Activated T-cell treated with anti-CD3 and anti-CD28 coated beads, Interleukin-2, amount 50 U/mL, for 24 hours (primary cell): Measurements from ENCODE around the gene AMN1.
"Not testable (repeated sequence)": the region's sequence is repeated elsewhere in the genome, so short reads cannot be mapped to it uniquely, and the experiment has no call there.

ENCODE experiments used
- DNase-seq: peaks from one replicate; pipeline ENCODE4 v3.0.0-alpha.2; 2020
- H3K27ac Mint-ChIP-seq: 2 replicates; pipeline ENCODE4 v1.8.0; 2020; ENCODE audit warnings: mild to moderate bottlenecking, mixed read lengths
- H3K27me3 Mint-ChIP-seq: 2 replicates; pipeline ENCODE4 v1.8.0; 2020; ENCODE audit warnings: mixed read lengths
- H3K36me3 Mint-ChIP-seq: 2 replicates; pipeline ENCODE4 v1.8.0; 2020; ENCODE audit warnings: low read depth, mixed read lengths
- H3K4me1 Mint-ChIP-seq: 2 replicates; pipeline ENCODE4 v1.8.0; 2020; ENCODE audit warnings: low read depth, mixed read lengths
- H3K4me3 Mint-ChIP-seq: 2 replicates; pipeline ENCODE4 v1.8.0; 2020; ENCODE audit warnings: mild to moderate bottlenecking, moderate library complexity, mixed read lengths
- H3K9me3 Mint-ChIP-seq: 2 replicates; pipeline ENCODE4 v1.8.0; 2020; ENCODE audit warnings: mixed read lengths

The AMN1 gene

GRCh38 chr12:31672521-31672920, 56.3 kb downstream of the AMN1 start:
- Mint-ChIP-seq H3K4me3 (no peak overlapping the region), H3K36me3 (peaks cover 42% of the 10 kb centered on the region), H3K4me1 (no peaks in the 10 kb centered on the region), H3K27me3 (no peaks in the 10 kb centered on the region), H3K27ac (no peak overlapping the region), H3K9me3 (peaks cover 10% of the 10 kb centered on the region)
- DNase-seq: no peak

GRCh38 chr12:31669582-31669981, 59.2 kb downstream of the AMN1 start:
- H3K27ac Mint-ChIP-seq, H3K27me3 Mint-ChIP-seq, H3K4me3 Mint-ChIP-seq, DNase-seq, H3K4me1 Mint-ChIP-seq: not testable (repeated sequence)
- peaks cover 14% of the 10 kb centered on the region for H3K9me3 Mint-ChIP-seq
- H3K36me3 Mint-ChIP-seq: peaks cover 38% of the 10 kb centered on the region

DNA sequence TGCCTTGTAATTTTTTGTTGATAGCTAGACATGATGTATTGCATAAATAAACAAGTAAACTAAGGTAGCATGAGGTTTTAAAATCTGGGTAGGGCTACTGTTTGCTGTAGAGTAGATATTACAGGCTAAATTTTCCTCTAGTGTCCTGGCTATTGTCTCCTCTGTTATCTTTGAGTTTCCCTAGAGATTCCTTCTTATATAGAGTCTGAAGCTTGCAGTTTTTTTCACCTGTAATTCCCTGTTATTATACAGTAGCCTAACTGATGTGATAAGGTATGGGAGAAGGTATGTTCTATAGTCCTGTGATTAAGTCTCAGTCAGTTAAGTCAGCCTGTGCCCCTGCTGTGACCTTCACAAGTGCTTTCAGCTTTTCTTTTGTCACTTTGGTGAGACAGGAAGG, 59.8 kb downstream of the AMN1 start:
- Mint-ChIP-seq H3K36me3 (peaks cover 35% of the 10 kb centered on the region), H3K4me1 (no peaks in the 10 kb centered on the region), H3K9me3 (peaks cover 14% of the 10 kb centered on the region), H3K27me3 (no peaks in the 10 kb centered on the region), H3K4me3 (no peak overlapping the region), H3K27ac (no peak overlapping the region)
- no peak for DNase-seq

- H3K36me3 Mint-ChIP-seq: peaks cover 9% of the 10 kb centered on the region
- H3K9me3 Mint-ChIP-seq: peaks cover 8% of the 10 kb centered on the region
- H3K27ac Mint-ChIP-seq: no peak overlapping the region
- no peak for DNase-seq
- no peak overlapping the region for H3K4me3 Mint-ChIP-seq
- peaks cover 9% of the 10 kb centered on the region for H3K4me1 Mint-ChIP-seq
- H3K27me3 Mint-ChIP-seq: no peaks in the 10 kb centered on the region
Measured at GRCh38 chr12:31664038-31664437, 64.8 kb downstream of the AMN1 start.

DNA sequence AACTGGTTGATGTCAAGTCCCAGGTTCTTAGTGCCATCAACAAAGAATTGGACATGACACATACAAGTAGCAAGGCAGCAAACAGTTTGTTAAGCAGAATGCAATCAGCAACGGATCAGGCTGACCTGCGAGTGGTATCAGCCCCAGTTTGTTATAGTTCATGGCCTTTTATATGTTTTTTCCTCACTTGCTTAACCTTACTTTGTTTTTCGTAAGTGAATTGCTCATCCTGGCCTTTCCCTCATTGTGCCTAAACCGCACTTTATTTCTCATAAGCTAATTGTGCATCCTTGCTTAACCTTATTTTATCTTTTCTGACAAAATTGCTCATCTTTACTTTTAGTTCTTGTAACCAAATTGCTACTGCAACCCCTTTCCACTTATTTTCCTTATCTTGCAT, 65.2 kb downstream of the AMN1 start:
- Mint-ChIP-seq H3K9me3 (peaks cover 4% of the 10 kb centered on the region), H3K4me3 (no peak overlapping the region), H3K36me3 (peaks cover 4% of the 10 kb centered on the region), H3K4me1 (peaks cover 10% of the 10 kb centered on the region), H3K27ac (no peak overlapping the region), H3K27me3 (no peaks in the 10 kb centered on the region)
- no peak for DNase-seq

- H3K4me1 Mint-ChIP-seq: peaks cover 15% of the 10 kb centered on the region
- no peak overlapping the region for H3K4me3 Mint-ChIP-seq
- no peaks in the 10 kb centered on the region for H3K27me3 Mint-ChIP-seq
- peaks cover 4% of the 10 kb centered on the region for H3K9me3 Mint-ChIP-seq
- no peak for DNase-seq
- peaks cover 2% of the 10 kb centered on the region for H3K36me3 Mint-ChIP-seq
- H3K27ac Mint-ChIP-seq: no peak overlapping the region
Measured at GRCh38 chr12:31662176-31662849, 66.5 kb downstream of the AMN1 start.

GRCh38 chr12:31659087-31659942, 69.5 kb downstream of the AMN1 start, which contains the start of gene ETFBKMT:
ETFBKMT (plus strand) TSS chr12:31659688; CDS start chr12:31661954, 2,266 bp downstream.
- H3K27ac Mint-ChIP-seq: peak within 1 kb of the TSS; percentile 98
- peaks cover 2% of the 10 kb centered on the region for H3K36me3 Mint-ChIP-seq
- no peaks in the 10 kb centered on the region for H3K27me3 Mint-ChIP-seq

DNA sequence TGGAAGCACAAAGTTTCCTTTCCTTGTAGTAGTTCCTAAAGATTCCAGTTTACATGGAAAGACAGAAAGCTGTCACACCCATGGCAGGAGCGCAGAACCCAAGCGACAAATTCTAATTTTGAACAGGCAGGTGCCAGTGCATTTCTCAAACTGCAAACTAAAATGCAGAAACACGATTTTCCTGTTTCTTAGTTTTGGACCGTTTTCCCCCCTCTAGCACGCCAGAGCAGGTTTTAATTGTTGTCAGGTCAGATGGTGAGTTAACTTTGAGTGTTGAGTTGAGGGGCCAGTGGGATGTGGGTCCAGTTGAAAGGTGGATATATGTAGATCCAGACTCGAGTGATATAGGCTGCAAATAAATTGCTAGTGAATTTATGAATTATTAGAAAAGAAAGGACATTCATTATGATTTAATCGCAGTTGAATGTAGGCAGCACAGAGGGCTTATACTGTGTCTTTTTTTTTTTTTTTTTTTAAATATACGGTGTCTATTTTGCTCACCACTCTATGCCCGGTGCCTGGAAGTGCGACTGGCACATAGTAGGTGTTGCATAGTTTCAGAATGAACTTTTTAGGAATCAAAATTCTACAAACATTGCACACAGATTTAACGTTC, 70.2 kb downstream of the AMN1 start:
- peaks cover 15% of the 10 kb centered on the region for H3K4me1 Mint-ChIP-seq

More at GRCh38 chr12:31659087-31659942, 69.5 kb downstream of the AMN1 start, which contains the start of gene ETFBKMT:
- Mint-ChIP-seq H3K4me3 (peak within 1 kb of the TSS; percentile 93), H3K4me1 (peaks cover 15% of the 10 kb centered on the region), H3K9me3 (no peaks in the 10 kb centered on the region)
- peak; percentile 93 for DNase-seq

DNA sequence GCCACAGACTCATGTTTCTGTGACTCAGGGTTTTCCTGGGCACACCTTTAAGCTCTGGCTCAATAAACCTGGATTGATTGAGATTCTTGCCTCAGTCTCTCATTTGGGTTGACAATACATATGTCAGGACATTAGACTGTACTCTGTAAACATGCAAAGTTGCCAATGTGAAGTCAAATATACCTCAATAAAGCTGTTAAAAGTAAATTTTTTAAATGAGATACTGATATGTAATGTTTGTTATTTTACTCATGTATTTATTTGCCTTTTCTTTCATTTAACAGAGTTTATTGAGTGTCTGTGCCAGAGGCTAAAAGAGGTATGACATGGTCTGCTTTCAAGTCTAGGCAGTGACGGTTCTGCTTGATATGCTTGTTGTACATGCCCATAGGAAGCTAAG, 73.0 kb downstream of the AMN1 start:
- Mint-ChIP-seq H3K4me1 (peaks cover 26% of the 10 kb centered on the region), H3K27ac (no peak overlapping the region), H3K4me3 (no peak overlapping the region), H3K36me3 (peaks cover 2% of the 10 kb centered on the region), H3K27me3 (no peaks in the 10 kb centered on the region), H3K9me3 (no peaks in the 10 kb centered on the region)
- no peak for DNase-seq

More for the DNA sequence above, 70.2 kb downstream of the AMN1 start:
- no peak for DNase-seq
- Mint-ChIP-seq H3K4me3 (peak overlapping the region; percentile 93), H3K9me3 (no peaks in the 10 kb centered on the region), H3K27me3 (no peaks in the 10 kb centered on the region), H3K27ac (peak overlapping the region; percentile 83), H3K36me3 (peaks cover 2% of the 10 kb centered on the region)

DNA sequence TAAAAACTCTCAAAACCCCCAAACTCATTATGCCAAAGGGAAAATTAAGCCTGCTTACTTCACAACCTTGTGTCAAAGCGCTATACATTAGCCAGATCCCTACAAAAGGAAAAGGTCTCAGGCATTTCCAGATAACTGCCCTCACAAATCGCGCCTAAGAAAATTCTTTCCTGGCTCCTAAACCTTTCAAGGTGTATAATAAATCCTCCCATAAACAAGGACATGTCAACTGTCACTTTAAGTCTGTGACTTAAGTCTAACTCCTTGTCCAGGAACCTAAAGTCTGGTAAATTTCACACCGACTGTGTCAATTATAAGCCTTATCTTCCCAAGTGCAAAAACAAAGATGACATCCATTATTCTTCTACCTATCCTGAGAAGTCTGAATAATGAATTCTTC, 73.6 kb downstream of the AMN1 start:
- no peaks in the 10 kb centered on the region for H3K9me3 Mint-ChIP-seq
- no peak overlapping the region for H3K4me3 Mint-ChIP-seq
- no peak for DNase-seq
- H3K27ac Mint-ChIP-seq: no peak overlapping the region
- peaks cover 2% of the 10 kb centered on the region for H3K36me3 Mint-ChIP-seq
- H3K4me1 Mint-ChIP-seq: peaks cover 23% of the 10 kb centered on the region
- no peaks in the 10 kb centered on the region for H3K27me3 Mint-ChIP-seq

DNA sequence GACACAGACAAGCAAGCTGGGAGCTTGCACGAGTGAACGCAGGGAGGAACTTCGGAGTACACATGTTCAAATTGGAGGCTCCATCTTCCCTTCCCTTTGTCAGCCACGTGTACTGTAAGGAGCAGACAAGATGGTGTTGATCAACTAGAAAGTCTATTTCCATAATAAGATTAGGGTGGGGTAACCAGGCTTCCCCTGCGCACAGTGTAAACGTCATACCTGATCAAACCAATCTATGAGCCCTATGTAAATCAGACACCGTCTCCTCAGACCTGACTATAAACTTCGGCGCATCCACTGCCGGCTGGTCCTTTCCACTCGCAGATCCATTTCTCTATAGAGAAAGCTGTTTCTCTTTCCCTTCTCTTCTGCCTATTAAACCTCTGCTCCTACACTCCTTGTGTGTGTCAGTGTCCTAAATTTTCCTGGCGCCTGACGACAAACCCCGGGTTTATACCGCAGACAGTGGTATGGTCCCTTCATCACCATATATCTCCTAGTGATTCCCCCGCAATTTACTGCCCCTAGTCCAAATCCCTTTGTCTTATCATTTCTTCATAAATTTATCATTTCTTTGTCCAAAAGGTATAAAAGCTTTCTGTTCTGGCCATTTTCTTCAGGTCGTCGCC, 76.8 kb downstream of the AMN1 start:
- H3K36me3 Mint-ChIP-seq: no peaks in the 10 kb centered on the region
- H3K4me3 Mint-ChIP-seq: no peak overlapping the region
- no peaks in the 10 kb centered on the region for H3K27me3 Mint-ChIP-seq
- DNase-seq: no peak
- H3K27ac Mint-ChIP-seq: no peak overlapping the region
- H3K9me3 Mint-ChIP-seq: no peaks in the 10 kb centered on the region
- H3K4me1 Mint-ChIP-seq: peaks cover 12% of the 10 kb centered on the region

DNA sequence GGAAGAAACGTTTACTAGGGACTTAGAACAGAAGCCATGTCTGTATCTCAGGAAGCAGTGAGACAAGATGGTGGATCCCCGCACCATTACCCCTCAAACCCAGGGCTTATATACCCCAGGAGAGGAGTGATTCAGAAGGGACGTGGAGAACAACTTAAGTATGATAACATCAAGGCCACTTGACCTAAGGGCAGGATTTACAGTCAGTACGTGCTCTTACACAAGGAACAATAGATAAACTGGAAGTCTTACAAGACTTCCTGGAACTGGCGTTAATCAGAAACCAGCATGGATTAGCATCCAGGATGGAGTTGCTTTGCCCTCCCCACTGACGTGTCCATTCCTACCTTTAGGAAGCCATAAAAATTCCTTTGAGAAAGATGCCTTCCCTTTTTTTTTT, 77.9 kb downstream of the AMN1 start:
- no peak for DNase-seq
- H3K9me3 Mint-ChIP-seq: no peaks in the 10 kb centered on the region
- no peak overlapping the region for H3K4me3 Mint-ChIP-seq
- no peak overlapping the region for H3K27ac Mint-ChIP-seq
- H3K27me3 Mint-ChIP-seq: no peaks in the 10 kb centered on the region
- H3K4me1 Mint-ChIP-seq: peaks cover 12% of the 10 kb centered on the region
- no peaks in the 10 kb centered on the region for H3K36me3 Mint-ChIP-seq

DNA sequence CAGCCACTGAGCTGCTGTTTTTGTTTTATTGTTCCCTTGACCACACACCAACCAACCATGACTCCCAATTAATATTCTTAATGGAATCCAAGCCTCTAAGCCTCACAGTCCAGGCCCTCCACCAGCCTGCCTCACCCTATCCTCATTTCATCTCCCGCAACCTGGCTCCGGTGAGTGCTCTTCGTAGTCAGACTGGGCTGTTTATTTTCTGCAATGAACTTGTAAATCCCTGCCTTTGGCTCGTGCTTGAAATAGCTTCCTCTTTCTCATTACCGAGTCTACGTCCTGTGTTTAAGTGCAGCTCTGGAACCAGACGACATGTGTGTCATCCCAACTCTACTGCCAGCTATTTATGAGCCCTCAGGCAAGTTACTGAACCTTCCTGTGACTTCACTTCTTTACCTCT, 81.7 kb downstream of the AMN1 start:
- DNase-seq: no peak
- H3K4me1 Mint-ChIP-seq: no peaks in the 10 kb centered on the region
- H3K36me3 Mint-ChIP-seq: no peaks in the 10 kb centered on the region
- no peaks in the 10 kb centered on the region for H3K9me3 Mint-ChIP-seq
- no peak overlapping the region for H3K27ac Mint-ChIP-seq
- no peak overlapping the region for H3K4me3 Mint-ChIP-seq
- no peaks in the 10 kb centered on the region for H3K27me3 Mint-ChIP-seq

GRCh38 chr12:31645924-31646323, 82.9 kb downstream of the AMN1 start:
- Mint-ChIP-seq H3K9me3 (no peaks in the 10 kb centered on the region), H3K4me1 (no peaks in the 10 kb centered on the region), H3K4me3 (no peak overlapping the region), H3K36me3 (no peaks in the 10 kb centered on the region), H3K27me3 (no peaks in the 10 kb centered on the region), H3K27ac (no peak overlapping the region)
- DNase-seq: no peak
